ENCODE data around the gene GPR78.

DNA sequence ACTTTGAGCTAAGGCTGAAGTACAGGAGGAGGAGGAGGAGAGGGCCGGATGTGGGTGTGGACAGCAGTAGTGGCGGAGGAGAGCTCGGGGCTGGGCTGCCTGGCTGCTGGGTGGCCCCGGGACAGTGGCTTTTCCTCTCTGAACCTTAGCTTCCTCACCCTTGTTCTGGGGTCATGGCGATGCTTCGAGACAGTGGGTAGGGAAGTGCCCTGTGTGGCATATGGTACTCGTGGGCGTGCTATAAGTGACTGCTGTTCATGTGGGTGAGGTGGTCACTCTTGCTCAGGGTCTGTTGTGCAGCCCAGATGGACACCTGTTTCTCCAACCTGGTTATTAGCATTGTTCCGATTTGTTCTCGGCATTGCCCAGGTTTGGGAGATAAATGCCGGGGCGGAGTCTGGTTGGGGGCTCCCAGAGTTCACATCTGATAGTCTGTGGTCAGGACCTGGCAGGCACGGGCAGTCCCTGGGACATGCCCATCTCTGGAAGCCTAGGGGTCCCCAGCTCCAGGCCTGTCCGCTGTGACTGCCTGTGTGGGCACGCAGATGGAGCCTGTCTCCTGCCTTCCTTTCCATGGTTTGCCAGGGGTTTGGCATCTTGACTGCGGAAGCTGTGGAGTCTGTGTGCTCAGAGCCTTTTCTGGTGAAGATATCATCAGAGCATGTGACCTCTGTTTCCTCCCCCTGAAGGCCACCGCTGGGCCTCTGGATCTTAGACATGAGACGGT lies 7.4 kb downstream of the GPR78 start:
- TF ChIP-seq, protein P1, sequence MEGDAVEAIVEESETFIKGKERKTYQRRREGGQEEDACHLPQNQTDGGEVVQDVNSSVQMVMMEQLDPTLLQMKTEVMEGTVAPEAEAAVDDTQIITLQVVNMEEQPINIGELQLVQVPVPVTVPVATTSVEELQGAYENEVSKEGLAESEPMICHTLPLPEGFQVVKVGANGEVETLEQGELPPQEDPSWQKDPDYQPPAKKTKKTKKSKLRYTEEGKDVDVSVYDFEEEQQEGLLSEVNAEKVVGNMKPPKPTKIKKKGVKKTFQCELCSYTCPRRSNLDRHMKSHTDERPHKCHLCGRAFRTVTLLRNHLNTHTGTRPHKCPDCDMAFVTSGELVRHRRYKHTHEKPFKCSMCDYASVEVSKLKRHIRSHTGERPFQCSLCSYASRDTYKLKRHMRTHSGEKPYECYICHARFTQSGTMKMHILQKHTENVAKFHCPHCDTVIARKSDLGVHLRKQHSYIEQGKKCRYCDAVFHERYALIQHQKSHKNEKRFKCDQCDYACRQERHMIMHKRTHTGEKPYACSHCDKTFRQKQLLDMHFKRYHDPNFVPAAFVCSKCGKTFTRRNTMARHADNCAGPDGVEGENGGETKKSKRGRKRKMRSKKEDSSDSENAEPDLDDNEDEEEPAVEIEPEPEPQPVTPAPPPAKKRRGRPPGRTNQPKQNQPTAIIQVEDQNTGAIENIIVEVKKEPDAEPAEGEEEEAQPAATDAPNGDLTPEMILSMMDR (IDR thresholded peaks at IDR 0.05): no peak
- TF ChIP-seq POLR2AphosphoS5 (IDR thresholded peaks at IDR 0.05): no peak
- no peak for TF ChIP-seq EP300 (IDR thresholded peaks at IDR 0.05)
- TF ChIP-seq POLR2A (IDR thresholded peaks at IDR 0.05): no peak

Data from upper lobe of left lung (tissue), 4 donors.